DMS153 treated with DMSO at 0.1 percent for 48 hours (cell line): ENCODE results near the gene SLCO3A1.
"Not testable (repeated sequence)": the region's sequence is repeated elsewhere in the genome, so short reads cannot be mapped to it uniquely, and the experiment has no call there.

Experiments
- DNase-seq: peaks from one replicate; lab custom pipeline; 2025; ENCODE audit not compliant: unreplicated experiment; lab: John Stamatoyannopoulos, UW

Gene SLCO3A1

DNA sequence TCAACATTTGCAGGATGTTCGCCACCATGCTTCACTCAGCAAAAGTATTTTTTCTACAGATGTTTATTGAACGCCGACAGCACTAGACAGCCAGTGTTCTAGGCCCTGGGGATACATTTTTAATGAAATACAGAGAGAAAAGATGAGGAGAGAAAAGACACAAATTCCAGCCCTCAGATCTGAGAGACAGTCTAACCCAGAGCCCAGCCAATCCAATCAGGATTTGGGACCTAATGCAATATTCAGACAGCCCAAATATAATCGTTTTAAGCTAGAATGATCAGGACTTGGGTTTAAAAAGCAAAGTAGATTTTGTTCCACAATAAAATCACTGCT, 174.8 kb downstream of the SLCO3A1 start:
- DNase-seq, result no peak

DNA sequence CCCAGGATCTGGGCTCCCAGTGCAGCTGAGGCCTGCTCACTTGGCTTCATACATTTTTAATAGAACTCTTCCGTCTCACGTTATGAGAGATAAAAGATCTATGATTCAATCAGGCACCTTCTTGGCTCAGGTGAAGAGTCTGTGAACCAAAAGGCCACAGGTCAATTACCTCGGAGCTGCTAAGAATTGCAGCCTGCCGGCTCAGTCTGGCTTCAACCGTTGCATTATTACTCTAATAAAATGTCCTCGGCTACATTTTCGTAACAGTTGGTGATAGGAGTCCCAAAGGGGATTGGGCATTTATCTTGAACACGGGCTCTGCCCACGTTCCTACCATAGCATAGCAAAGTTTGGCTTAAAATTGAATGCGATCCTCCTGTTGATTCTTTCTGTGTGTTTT, 176.3 kb downstream of the SLCO3A1 start:
- DNase-seq, result no peak

DNA sequence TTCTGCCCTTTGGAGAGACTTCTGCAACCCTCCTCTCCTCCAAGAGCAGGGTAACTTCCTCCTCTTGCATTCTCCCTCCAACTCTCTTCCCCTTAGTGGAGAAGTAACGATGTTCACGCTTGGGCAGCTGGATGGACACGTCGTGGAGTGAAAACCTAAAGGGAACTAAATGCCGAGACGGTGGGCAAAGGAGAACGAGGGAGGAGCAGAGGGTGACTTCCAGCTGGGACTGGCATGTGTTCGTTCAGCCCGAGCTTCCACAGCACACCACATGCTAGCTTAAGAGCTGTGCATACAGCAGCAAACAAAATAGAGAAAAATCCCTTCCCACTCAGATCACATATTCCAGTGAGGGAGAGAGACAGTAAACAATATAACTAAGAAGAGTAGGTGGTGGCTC, 179.8 kb downstream of the SLCO3A1 start:
- DNase-seq, result no peak

DNA sequence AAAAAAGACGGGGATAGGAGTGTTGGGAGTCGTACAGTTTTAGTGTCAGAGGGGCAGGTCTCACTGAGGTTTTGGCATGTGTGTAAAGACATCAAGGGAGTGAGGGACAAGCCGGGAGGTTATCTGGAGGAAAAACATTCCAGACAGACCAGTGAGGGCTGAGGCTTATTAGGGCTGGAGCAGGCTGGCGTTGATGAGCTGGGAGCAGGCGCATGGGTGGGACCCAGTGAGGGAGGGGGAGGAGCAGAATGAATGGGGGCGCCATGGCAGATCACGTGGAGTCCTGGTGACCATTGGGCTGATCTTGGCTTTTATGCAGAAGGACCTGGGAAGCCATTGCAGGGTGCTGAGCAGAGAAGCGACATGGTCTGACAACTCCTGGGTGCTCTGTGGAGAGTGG, 180.2 kb downstream of the SLCO3A1 start:
- DNase-seq, result no peak

DNA sequence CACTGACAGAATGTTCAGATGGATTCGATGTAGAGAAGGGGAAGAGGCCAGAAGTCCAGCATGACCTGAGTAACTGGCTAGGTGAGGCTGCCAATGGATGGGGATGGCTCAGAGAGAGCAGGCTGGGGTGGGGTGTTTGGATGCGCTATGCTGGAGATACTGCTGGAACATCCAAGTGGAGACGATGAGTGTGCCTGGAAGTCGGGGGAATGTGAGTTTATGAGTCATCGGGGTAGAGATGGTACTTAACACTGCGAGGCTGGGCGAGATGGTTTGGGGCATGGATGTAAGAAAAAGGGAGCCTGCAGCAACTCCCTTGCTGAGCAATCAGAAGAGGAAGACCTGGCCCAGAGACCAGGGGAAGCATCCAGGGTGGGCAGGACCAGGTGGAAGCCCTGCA, 180.7 kb downstream of the SLCO3A1 start:
- DNase-seq, result no peak

DNA sequence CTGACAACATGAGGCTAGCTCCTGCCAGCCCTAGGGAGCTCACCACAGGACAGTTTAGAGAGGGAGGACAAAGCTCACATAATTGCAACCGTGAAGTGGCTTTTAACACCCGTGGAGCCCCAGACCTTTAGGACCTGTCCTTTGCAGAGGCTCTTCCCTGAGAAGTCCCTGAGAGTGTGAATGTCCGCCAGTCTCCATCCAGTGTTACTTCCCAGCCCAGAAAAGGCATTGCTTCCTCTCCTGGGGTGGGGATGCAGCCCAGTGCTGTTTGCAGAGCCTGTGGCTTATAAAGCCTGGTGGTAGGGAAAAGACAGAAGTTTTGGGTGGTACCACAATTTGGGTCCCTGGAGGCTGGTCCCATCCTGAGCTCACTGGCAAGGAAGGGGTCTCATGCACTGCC, 182.0 kb downstream of the SLCO3A1 start:
- no peak for DNase-seq

DNA sequence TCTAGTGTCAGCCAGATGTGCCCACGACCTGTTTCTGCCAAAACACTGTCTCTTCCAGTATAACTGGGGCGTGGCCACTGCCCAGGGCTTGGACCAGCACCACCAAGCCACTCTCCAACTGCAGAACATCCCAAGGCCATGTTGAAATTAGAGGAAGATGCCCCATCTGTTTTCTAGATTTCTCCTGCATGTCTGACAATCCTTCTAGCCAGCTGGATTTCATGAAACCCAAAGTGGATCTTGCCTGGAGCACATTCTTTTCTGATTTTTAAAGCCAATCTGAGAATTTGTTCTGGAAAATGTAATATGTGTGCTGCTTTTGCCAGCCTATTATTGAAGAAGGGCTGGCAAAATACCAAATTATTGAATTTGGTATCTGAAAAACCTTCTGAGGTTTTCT, 182.5 kb downstream of the SLCO3A1 start:
- no peak for DNase-seq

DNA sequence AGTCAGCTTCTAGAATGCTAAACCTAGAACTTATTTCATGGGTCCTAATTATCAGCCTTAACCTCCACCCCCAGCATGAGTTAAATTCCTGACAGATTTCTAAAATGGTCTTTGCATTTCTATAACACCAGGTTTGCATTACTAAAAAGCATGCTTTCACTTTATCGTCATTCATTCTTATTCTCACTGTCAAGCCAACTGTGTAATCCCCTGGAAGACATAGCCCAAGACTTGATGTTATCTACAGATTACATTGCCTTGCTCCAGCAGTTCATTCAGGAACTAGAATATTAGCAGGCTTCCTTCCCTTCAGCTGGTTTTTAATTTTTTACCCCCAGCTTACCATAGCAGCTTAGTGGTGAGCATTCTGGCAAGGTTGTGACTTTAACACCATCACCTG, 184.0 kb downstream of the SLCO3A1 start:
- DNase-seq, result no peak

DNA sequence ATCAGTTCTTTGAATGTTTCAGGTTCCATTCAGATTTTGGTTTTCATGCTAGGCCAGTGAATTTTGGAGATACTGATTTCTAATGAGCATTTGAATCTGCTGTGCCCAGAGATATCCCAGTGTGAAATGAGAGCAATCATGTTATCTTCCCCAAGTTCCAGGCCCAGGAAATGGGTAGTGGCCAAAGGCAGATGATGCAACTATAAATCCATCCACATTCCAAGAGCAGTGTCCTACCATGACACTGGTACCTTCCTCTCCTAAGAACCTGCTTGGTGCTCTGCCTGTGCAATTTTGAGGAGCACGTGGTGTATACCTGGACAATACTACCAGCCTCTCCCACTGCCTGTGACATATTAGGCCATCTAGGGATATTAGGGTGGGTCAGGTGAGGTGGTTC, 186.8 kb downstream of the SLCO3A1 start:
- DNase-seq, result no peak

DNA sequence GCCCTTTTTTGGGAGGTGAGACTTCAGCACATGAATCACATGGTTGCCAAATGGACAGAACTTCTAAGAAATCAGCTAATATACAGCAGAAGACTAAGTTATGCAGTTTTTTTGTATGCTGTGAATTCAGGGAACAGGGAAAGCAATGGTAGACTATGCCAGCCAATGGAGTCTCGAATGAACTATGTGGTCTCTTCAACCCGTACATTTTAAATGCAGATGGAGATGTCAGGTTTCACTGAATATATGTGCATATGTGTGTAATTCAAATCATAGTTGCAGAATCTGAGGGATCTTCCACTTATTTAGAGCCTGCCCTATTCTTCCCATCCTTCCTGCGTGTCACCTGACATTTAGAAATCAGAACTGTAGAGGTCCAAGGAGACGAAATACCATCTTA, 187.9 kb downstream of the SLCO3A1 start:
- no peak for DNase-seq

DNA sequence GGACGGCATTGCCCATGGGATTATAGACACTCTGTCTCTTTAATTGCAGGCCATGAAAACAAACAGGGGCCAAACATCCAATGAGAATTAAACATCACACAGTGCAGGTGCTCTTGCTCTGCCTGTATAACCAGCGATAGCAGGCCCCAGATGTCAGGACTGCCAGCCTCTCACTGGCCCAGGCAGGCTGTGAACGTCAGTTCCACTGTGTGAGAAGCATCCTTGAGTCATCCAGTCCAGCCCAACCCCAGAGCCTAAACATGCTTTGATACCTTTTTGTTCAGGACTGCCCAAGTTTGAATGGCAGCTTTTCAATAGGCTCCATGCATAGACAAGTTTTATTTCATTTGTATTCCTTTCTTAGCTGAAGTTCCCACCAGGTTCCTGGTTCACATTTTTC, 189.8 kb downstream of the SLCO3A1 start:
- DNase-seq, result no peak

DNA sequence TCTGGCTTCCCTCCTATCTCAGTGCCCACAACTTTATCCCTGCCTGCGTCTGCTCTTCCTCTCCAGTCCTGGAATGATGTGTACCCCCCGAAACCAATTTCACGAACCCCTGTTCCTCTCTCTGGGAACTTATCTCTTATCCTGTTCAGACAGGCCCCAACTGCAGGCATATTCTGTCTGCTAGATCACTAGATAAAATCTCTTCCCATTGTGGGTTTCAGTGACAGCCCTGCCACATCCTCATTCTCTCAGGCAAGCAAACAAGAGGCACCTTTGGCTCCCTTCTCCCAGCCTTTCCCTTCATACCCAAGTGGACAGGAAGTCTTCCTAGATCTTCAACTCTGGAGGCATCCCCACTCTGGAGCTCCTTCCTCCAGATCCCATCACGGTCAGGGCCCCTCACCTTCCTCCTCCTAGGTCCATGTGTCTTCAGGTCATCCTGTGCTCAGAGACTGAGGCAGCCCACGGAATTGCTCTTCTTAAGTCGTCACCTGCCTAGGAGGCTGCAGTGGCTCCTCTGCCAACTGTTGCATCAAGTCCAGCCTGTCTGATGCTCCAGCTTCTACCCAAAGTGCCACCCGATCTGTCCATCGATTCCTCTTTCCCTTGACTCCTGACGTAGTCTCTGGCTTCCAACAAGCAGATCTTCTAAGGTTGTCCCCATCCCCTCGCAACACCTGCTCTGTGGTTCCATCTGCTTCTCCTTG, 190.8 kb downstream of the SLCO3A1 start:
- DNase-seq, result no peak

DNA sequence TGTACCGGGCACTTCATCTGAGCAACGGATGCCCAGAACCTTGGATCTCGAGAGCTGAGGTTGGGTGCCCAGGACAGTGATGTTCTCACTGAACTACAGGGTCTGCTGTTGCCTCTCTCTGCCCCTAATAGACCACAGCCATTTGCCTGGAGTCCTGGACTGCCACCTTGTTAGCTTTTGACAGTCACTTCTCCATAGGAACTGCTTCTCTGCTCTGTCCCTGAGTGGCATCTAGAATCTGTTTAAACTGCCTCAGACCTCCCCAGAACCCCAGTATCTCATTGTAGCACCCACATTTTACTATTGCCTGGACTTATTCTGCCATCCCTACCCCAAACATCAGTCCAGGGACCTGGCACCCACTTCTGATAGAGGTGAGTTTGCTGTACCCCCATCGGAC, 194.4 kb downstream of the SLCO3A1 start:
- DNase-seq, result no peak

DNA sequence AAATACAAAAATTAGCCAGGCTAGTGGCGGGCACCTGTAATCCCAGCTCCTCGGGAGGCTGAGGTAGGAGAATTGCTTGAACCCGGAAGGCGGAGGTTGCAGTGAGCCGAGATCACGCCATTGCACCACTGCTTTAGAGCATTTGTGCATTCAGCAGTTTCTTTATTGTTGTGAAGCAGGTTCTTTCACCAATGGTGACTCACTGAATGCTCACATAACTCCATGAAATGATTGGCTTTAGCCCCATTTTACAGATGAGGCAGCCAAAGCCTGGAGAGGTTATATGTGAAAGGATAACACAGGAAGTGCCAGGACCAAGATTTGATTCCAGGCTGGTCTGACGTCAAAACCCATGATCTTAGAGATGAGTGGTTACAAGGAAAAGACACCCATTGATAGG, 195.2 kb downstream of the SLCO3A1 start:
- DNase-seq, result no peak

DNA sequence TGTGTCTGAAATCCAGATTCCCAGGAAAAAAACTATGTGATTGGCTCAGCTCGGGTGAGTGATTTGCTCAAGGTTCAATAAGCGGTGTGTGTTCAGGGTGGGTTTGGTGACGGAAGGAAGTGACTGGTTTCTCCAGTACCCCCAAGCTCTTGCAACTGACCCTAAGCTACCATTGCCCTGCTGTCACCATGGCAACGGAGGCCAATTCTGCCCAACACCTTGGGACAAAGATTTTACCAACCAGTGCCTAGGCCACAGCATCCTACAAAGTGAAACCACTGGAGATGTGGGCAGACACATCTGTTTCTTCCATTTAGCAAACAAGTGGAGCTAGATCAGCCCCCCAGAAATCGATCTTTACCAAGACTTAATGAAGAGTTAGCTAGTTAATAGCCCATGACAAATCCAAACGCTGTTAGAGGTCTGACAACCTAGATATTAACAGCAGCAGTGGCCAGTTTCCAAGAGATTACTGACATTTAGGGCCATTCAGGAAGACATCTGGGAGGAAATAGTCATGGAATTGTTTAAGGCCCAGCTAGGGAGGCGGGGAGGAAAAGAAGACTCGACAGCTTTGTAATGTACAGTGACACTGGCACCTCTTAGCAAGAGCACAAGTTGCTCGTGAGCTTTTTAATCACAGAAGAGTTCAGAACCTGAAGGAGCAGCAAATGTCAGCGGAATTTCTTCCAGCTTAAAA, 195.9 kb downstream of the SLCO3A1 start:
- DNase-seq, result no peak

DNA sequence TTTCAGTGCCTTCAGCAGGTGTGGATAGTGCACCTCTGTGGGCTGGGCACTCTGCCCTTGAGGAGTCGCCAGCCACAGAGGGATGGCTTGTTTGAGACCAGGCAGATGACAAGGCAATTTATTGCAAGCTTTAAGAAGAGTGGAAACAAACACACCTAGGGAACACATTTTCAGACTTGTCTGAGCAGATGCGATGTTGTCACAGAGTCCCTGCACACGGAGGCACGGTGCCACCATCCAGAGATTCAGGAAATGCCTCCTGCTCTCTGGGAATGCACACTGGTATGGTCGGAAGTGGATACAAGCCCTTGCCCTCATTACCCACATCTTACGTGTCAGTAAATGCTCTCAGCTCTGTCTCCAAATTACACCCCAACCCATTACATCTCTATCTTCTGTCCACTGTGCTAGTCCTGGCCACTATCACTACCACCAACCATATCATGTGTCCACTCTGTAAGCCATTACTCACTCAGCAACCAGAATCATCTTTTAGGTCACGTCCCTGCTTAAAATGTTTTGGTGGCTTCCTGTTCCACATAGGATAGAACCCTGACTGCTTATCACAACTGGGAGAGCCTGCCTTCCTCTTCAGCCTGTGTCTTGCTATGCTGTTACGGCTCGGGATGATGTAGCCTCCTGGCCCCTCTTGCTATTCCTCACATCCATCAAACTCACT, 196.9 kb downstream of the SLCO3A1 start:
- no peak for DNase-seq

DNA sequence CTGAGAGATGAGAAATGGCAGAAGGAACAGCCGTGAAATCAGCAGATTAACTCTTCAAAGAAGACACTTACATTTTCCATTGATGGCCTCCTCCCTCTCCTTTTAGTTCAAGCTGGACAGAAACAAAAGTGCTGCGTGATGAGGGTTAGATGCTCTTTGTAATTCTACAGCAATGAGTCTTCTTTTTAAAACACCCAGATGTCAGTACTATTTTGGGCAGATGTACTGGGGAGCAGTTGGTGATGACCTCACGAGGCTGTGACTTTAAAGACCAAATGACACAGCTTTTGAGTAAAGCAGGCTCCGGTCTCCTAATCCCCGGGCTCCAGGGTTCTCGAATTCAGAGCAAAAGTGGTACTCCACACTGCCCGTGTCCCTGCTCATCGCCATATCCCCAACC, 198.2 kb downstream of the SLCO3A1 start:
- no peak for DNase-seq

DNA sequence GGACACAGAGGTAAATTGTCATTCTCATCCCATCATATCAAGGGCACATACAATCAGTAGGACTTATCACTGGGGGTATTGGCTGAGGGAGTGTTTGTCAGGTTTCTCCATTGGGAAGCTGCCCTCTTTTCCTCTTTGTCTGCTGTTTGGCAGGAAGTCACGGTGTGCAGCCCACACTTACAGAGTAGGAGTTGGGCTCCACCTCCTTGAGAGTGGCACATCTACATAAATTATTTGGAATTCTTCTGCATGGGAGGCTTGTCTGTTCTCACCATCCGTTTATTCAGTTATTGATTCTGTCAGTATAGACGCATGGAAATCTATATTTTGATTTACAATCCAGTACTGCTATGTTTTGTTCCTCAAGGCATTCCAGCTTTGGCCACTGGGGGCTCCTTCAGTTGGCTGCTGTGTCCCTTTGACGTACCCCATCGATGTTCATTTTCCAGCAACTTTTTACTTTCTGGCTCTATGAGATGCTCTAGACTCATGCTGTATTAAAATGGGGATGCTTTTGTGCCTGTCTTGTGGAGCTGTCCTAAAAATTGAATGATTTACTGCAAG, 200.3 kb downstream of the SLCO3A1 start:
- no peak for DNase-seq

DNA sequence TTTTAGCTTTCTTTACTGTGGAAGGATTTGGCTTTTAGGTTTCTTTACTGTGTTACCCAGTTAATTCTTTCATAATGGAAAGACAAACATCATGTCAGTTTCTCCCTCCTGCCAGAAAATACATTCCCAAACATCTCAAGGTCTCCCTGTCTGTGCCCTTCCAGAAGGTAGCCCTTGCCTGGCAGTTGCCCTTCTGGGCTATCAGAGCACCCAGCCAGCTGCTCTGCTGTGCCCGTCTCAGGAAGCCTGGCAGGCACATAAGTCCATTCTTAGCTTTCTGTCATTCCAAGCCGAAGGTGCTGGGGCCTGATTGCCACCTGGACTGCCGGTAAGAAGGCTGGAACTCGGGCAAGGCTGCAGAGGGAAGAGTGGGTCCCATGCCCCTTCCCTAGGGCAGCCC, 203.4 kb downstream of the SLCO3A1 start:
- no peak for DNase-seq

DNA sequence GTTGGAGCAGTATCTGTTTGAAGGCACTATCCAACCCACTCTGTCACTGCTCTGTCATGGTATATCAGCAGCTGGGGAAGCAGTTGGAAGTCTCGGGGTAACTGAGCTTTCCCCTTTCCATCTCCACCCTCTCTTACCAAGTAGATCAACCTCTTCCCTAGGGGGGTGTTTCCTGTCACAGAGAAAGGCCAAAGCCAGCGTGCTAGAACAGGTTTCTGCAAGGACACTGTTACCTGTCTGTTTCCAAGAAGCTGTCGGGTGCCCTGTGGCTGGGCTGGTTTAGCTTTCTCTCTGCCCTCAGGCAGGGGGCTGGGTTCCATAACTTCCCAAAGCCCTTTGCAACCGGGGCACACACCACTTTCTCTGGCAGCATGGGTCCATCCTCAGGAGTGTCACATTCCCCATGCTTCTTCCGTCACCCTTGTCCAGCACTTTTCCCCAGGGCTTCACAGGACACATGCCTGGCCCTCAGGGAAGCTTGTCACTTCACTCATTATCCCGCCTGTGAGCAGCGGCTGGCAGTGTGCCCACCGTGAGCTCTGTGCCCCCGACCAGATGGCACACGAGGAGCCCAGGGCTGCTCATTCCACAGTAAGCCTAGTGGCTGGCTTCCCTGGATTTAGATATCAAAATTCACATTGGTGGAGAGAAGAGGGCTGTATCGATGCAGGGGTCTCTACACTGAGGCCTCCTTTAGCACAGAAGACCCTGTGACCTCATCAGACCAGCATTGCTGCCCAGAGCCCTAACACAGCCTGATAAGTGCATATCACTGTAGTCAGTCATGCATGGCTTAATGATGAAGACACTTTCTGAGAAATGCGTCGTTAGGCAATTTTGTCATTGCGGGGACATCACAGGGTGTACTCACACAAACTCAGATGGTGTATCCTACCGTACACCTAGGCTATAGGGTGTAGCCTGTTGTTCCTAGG, 205.8 kb downstream of the SLCO3A1 start:
- DNase-seq, result no peak

DNA sequence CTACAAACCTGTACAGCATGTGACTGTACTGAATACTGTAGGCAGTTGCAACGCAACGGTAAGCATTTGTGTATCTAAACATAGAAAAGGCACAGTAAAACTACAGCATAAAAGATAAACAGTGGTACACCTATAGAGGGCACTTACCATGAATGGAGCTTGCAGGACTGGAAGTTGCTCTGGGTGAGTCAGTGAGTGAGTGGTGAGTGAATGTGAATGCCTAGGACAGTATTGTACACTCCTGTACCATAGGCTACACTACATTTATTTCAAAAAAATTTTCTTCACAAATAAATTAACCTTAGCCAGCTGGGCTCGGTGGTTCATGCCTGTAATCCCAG, 206.4 kb downstream of the SLCO3A1 start:
- not testable (repeated sequence) for DNase-seq
